RWPE2 (cell line): ENCODE measurements around the gene PI16.
"Not testable (repeated sequence)": the region's sequence is repeated elsewhere in the genome, so short reads cannot be mapped to it uniquely, and the experiment has no call there.

ENCODE experiments used
- ATAC-seq: fragments of 200-7000 bp; cut with Tn5 transposase; 3 replicates; pipeline ENCODE4 v1.9.1; 2021; ENCODE audit warnings: low read depth
- DNase-seq: peaks from one replicate; pipeline ENCODE4 v3.0.0-alpha.2; 2020; ENCODE audit warnings: low spot score
- H3K27ac ChIP-seq: fragments of 450-650 bp; 2 replicates; pipeline ENCODE4 v1.5.1; 2017; ENCODE audit warnings: mild to moderate bottlenecking; ENCODE audit not compliant: poor library complexity, severe bottlenecking
- H3K27me3 ChIP-seq: fragments of 250-450 bp; sonication (Bioruptor Pico); 2 replicates; pipeline ENCODE4 v1.5.1; 2021; ENCODE audit warnings: mild to moderate bottlenecking, moderate library complexity; ENCODE audit not compliant: insufficient read depth, poor library complexity, severe bottlenecking
- H3K36me3 ChIP-seq: fragments of 250-450 bp; sonication (Bioruptor Pico); 2 replicates; pipeline ENCODE4 v1.5.1; 2020; ENCODE audit warnings: low read depth, mild to moderate bottlenecking, moderate library complexity
- H3K4me1 ChIP-seq: fragments of 250-450 bp; sonication (Bioruptor Pico); 2 replicates; pipeline ENCODE4 v1.5.1; 2021; ENCODE audit warnings: mild to moderate bottlenecking, moderate library complexity; ENCODE audit not compliant: insufficient read depth, poor library complexity, severe bottlenecking
- H3K4me3 ChIP-seq: fragments of 250-450 bp; sonication (Bioruptor Pico); 2 replicates; pipeline ENCODE4 v1.5.1; 2021; ENCODE audit warnings: mild to moderate bottlenecking, moderate library complexity; ENCODE audit not compliant: severe bottlenecking
- H3K9me3 ChIP-seq: fragments of 250-450 bp; sonication (Bioruptor Pico); 2 replicates; pipeline ENCODE4 v1.5.1; 2021; ENCODE audit warnings: mild to moderate bottlenecking, moderate library complexity; ENCODE audit not compliant: severe bottlenecking
- CTCF ChIP-seq: fragments of 450-650 bp; IDR thresholded peaks from one replicate; pipeline ENCODE4 v1.5.1; 2017; ENCODE audit warnings: mild to moderate bottlenecking, moderate library complexity; ENCODE audit not compliant: poor library complexity, severe bottlenecking

Gene PI16

GRCh38 chr6:36938536-36938935 is 16.0 kb upstream of the PI16 start:
- no peak for DNase-seq
- H3K9me3 ChIP-seq, result no peaks in the 10 kb centered on the region
- H3K27ac ChIP-seq, result peak overlapping the region; percentile 3
- H3K4me3 ChIP-seq, result no peak overlapping the region
- no peaks in the 10 kb centered on the region for H3K36me3 ChIP-seq
- peak; percentile 97 for ATAC-seq
- no peak for TF ChIP-seq CTCF
- no peaks in the 10 kb centered on the region for H3K27me3 ChIP-seq
- H3K4me1 ChIP-seq, result peaks cover 16% of the 10 kb centered on the region

- H3K27me3 ChIP-seq, H3K36me3 ChIP-seq, ATAC-seq, DNase-seq, H3K4me3 ChIP-seq, H3K9me3 ChIP-seq: not testable (repeated sequence)
- Histone ChIP-seq H3K4me1 (peaks cover 11% of the 10 kb centered on the region), H3K27ac (peak overlapping the region; percentile 3)
Measured at GRCh38 chr6:36939005-36939404, 15.5 kb upstream of the PI16 start.

GRCh38 chr6:36940027-36940426 is 14.5 kb upstream of the PI16 start:
- H3K4me3 ChIP-seq, result no peak overlapping the region
- peaks cover 7% of the 10 kb centered on the region for H3K4me1 ChIP-seq
- no peaks in the 10 kb centered on the region for H3K36me3 ChIP-seq
- no peaks in the 10 kb centered on the region for H3K9me3 ChIP-seq
- ATAC-seq, result no peak
- no peak for DNase-seq
- no peak for TF ChIP-seq CTCF
- no peaks in the 10 kb centered on the region for H3K27me3 ChIP-seq
- H3K27ac ChIP-seq, result no peak overlapping the region

- DNase-seq, H3K27ac ChIP-seq, H3K4me1 ChIP-seq, H3K27me3 ChIP-seq, H3K4me3 ChIP-seq, ATAC-seq, H3K9me3 ChIP-seq, H3K36me3 ChIP-seq: not testable (repeated sequence)
Measured at GRCh38 chr6:36941561-36941960, 13.0 kb upstream of the PI16 start.

- not testable (repeated sequence) for H3K27me3 ChIP-seq, H3K36me3 ChIP-seq, ATAC-seq, H3K27ac ChIP-seq, H3K4me1 ChIP-seq, H3K4me3 ChIP-seq, H3K9me3 ChIP-seq, DNase-seq
Measured at GRCh38 chr6:36942329-36942728, 12.2 kb upstream of the PI16 start.

GRCh38 chr6:36944650-36945049 is 9.9 kb upstream of the PI16 start:
- Histone ChIP-seq H3K36me3 (no peaks in the 10 kb centered on the region), H3K4me3 (no peak overlapping the region), H3K27me3 (no peaks in the 10 kb centered on the region), H3K9me3 (no peaks in the 10 kb centered on the region), H3K27ac (no peak overlapping the region), H3K4me1 (peaks cover 6% of the 10 kb centered on the region)
- ATAC-seq, result no peak
- no peak for TF ChIP-seq CTCF
- no peak for DNase-seq
